ENCODE measurements around the gene SYT15B.
"Not testable (repeated sequence)": the region's sequence is repeated elsewhere in the genome, so short reads cannot be mapped to it uniquely, and the experiment has no call there.

DNA sequence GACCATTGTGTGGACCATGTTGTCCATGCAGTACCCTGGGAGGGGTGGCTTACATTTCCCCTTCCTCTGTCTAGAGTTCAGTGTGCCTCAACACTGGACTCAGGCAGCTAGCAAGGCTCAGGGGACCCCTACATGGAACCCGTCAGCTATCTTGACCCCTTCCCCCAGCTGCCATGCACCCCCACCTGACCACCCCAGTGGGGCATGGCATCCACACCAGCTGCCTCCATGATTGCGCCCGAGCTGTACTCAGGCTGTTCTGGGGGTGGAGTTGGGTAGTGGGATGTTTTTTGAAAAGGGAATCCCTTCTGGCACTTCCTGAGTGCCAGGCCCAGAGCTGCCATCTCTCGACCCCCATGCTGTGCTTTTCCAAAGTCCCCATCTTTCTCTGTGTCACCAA, 1.8 kb upstream of the SYT15B start:
- TF ChIP-seq, protein P1, sequence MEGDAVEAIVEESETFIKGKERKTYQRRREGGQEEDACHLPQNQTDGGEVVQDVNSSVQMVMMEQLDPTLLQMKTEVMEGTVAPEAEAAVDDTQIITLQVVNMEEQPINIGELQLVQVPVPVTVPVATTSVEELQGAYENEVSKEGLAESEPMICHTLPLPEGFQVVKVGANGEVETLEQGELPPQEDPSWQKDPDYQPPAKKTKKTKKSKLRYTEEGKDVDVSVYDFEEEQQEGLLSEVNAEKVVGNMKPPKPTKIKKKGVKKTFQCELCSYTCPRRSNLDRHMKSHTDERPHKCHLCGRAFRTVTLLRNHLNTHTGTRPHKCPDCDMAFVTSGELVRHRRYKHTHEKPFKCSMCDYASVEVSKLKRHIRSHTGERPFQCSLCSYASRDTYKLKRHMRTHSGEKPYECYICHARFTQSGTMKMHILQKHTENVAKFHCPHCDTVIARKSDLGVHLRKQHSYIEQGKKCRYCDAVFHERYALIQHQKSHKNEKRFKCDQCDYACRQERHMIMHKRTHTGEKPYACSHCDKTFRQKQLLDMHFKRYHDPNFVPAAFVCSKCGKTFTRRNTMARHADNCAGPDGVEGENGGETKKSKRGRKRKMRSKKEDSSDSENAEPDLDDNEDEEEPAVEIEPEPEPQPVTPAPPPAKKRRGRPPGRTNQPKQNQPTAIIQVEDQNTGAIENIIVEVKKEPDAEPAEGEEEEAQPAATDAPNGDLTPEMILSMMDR (conservative IDR thresholded peaks at IDR 0.05; ENCODE audit: low read depth in 2 of 2), result not testable (repeated sequence)
- not testable (repeated sequence) for TF ChIP-seq EZH2phosphoT487 (IDR thresholded peaks at IDR 0.05; ENCODE audit: unreplicated experiment); POLR2AphosphoS5 (IDR thresholded peaks at IDR 0.05; ENCODE audit: low read depth); NANOG (IDR thresholded peaks at IDR 0.05; ENCODE audit: borderline replicate concordance); EZH2 (IDR thresholded peaks at IDR 0.05; ENCODE audit: low read depth, unreplicated experiment); CREB1 (CRISPR knock-in tag; IDR thresholded peaks at IDR 0.05; ENCODE audit: low read depth); STAT1 (IDR thresholded peaks at IDR 0.05; ENCODE audit: unreplicated experiment); JUNB (IDR thresholded peaks at IDR 0.05; ENCODE audit: unreplicated experiment); ZNF114 (CRISPR knock-in tag; IDR thresholded peaks at IDR 0.05); ZNF462 (CRISPR knock-in tag; IDR thresholded peaks at IDR 0.05)
- TF ChIP-seq, protein P2, sequence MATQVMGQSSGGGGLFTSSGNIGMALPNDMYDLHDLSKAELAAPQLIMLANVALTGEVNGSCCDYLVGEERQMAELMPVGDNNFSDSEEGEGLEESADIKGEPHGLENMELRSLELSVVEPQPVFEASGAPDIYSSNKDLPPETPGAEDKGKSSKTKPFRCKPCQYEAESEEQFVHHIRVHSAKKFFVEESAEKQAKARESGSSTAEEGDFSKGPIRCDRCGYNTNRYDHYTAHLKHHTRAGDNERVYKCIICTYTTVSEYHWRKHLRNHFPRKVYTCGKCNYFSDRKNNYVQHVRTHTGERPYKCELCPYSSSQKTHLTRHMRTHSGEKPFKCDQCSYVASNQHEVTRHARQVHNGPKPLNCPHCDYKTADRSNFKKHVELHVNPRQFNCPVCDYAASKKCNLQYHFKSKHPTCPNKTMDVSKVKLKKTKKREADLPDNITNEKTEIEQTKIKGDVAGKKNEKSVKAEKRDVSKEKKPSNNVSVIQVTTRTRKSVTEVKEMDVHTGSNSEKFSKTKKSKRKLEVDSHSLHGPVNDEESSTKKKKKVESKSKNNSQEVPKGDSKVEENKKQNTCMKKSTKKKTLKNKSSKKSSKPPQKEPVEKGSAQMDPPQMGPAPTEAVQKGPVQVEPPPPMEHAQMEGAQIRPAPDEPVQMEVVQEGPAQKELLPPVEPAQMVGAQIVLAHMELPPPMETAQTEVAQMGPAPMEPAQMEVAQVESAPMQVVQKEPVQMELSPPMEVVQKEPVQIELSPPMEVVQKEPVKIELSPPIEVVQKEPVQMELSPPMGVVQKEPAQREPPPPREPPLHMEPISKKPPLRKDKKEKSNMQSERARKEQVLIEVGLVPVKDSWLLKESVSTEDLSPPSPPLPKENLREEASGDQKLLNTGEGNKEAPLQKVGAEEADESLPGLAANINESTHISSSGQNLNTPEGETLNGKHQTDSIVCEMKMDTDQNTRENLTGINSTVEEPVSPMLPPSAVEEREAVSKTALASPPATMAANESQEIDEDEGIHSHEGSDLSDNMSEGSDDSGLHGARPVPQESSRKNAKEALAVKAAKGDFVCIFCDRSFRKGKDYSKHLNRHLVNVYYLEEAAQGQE (IDR thresholded peaks at IDR 0.05; ENCODE audit: unreplicated experiment), result not testable (repeated sequence)
- TF ChIP-seq, protein P3, sequence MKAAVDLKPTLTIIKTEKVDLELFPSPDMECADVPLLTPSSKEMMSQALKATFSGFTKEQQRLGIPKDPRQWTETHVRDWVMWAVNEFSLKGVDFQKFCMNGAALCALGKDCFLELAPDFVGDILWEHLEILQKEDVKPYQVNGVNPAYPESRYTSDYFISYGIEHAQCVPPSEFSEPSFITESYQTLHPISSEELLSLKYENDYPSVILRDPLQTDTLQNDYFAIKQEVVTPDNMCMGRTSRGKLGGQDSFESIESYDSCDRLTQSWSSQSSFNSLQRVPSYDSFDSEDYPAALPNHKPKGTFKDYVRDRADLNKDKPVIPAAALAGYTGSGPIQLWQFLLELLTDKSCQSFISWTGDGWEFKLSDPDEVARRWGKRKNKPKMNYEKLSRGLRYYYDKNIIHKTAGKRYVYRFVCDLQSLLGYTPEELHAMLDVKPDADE (IDR thresholded peaks at IDR 0.05), result not testable (repeated sequence)
